Activated CD8-positive, alpha-beta memory T cell treated with anti-CD3 and anti-CD28 coated beads, Interleukin-2, amount 10 ng/mL, durations not matched to agents 7 days and 5 days (primary cell): ENCODE results near the gene XPA. TPM values are rescaled to one million over a fixed set of nuclear protein-coding genes. Genes with fewer than 3 reads are reported as not detected.
"Not testable (repeated sequence)": the region's sequence is repeated elsewhere in the genome, so short reads cannot be mapped to it uniquely, and the experiment has no call there.

Source experiments
- ATAC-seq: fragments of 150-1000 bp; cut with Tn5 transposase; one replicate; pipeline ENCODE4 v1.10.0; 2021; ENCODE audit warnings: moderate library complexity
- CTCF ChIA-PET: fragments of 350-600 bp; sonication (Branson Sonifier 250); formaldehyde crosslinking; loops from one replicate; lab custom pipeline; 2021; ENCODE audit warnings: antibody characterized with exemption; lab: Charles Lee
- DNase-seq: peaks from one replicate; pipeline ENCODE4 v3.0.0-alpha.2; 2020
- H3K27ac Mint-ChIP-seq: one replicate; pipeline ENCODE4 v1.8.0; 2021; ENCODE audit warnings: mild to moderate bottlenecking, mixed read lengths
- H3K27me3 Mint-ChIP-seq: one replicate; pipeline ENCODE4 v1.8.0; 2021; ENCODE audit warnings: mixed read lengths
- H3K36me3 Mint-ChIP-seq: one replicate; pipeline ENCODE4 v1.8.0; 2021; ENCODE audit warnings: mild to moderate bottlenecking, mixed read lengths
- H3K4me1 Mint-ChIP-seq: one replicate; pipeline ENCODE4 v1.8.0; 2021; ENCODE audit warnings: mixed read lengths
- H3K4me3 Mint-ChIP-seq: one replicate; pipeline ENCODE4 v1.8.0; 2021; ENCODE audit warnings: mild to moderate bottlenecking, moderate library complexity, mixed read lengths
- H3K9me3 Mint-ChIP-seq: one replicate; pipeline ENCODE4 v1.8.0; 2022; ENCODE audit warnings: low read depth, mixed read lengths
- total RNA-seq, 2 experiments: library from RNA; stranded (reverse); gene quantifications; one replicate each; pipeline ENCODE4 v1.2.3, GENCODE V29; 2021

Gene XPA
- 10 to 100 TPM in 1 of 2 experiments, 1 to 10 TPM in 1; 7.8 to 11.8 TPM for total RNA-seq

DNA sequence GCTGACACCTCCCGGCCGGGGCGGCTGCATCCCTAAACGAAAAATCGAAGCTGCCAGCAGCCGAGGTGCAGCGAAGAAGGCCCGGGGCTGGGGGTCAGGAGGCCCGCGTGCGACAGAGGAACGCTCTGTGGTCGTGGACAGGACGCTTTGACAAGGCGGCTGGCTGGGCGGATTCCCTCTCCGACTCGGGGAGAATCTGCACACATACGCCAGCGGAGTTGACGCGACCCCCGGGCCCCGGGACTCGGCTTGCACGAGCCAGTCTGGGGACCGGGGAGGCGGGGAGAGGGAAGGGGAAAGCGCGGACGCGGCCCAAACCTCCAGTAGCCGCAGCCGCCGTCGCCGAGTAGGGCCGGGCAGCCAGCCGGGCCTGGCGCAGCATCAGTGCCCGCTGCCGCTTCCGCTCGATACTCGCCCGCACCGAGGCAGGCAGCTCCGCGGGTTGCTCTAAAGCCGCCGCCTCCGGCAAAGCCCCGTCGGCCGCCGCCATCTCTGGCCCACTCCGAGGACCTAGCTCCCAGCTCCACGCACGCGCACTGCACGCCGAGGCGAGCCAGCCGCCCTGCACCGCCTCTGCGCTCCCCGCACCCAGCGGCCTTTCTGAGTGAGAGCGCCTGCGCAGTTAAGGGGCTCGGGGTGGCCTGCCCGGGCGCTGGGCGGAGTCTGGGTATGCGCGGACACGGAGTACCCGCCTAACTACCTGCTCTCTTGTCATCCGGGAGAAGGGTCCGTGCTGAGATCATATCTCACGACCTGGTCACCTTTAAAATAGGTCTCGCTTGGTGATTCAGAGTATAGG lies at the start of gene XPA:
Gene XPA (minus strand): TSS at position 538 of the 799 bp plus-strand sequence. CDS start 48 bp downstream, at position 490.
- Mint-ChIP-seq H3K9me3 (no peaks in the 10 kb centered on the region), H3K4me3 (peak within 1 kb of the TSS; percentile 86), H3K36me3 (peaks cover 15% of the 10 kb centered on the region), H3K27me3 (peaks cover 3% of the 10 kb centered on the region), H3K4me1 (peaks cover 48% of the 10 kb centered on the region), H3K27ac (peak within 1 kb of the TSS; percentile 93)
- DNase-seq (peak; percentile 98), ATAC-seq (peak; percentile 96)
- CTCF ChIA-PET, result interaction anchor here (0.9 to 2.1 kb wide), 9 partner anchors 9 to 205 kb away, joined by 3 to 7 read pairs (median 4); partner anchors contain the start of genes NCBP1 and TSTD2

DNA sequence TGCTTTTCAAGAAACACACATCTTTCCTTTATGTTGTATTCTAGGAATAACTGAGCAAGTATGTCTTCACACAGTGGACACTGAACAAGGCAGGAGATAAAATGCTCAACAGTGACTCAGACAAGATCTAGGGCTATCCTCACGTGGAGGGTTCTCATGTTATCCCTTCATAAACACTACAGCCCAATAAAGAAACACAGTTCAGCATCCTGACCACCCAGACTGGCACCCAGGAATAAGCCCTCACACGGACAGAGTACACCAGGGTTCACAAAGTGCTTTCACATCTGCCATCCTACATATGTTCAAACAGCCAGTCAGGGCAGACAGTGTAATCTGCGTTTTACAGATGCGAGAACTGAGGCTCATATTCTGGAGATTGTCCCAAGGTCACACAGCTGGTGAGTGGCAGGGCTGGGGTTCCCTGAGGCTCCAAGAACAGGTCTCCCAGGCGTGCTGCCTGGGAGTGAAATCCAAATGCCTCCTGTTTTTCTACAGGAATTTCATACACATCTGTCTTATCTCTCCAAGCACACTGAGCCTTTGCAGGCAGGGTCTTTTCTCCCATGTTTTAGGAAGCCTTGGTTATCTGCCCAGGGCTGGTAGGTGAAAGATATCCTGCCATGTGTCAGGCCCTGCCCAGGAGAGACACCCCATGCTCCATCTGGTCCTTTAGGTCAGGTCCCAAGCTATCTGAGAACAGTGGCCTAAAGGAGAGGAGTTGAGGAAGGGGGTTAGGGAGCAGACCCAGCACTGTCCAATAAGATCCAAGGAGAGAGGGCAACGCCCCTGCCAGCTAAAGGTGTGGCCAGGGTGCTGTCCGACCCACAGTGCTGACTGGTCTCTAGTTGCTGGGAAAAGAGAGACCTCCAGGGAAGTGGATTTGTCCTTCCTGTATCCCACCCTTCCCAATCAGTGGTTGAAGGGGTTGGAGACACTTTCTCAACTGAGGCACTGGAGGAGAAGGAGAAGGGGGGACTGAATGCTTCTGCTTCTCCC lies 47.9 kb upstream of the XPA start:
- Mint-ChIP-seq H3K36me3 (no peaks in the 10 kb centered on the region), H3K4me1 (peaks cover 3% of the 10 kb centered on the region), H3K4me3 (no peak overlapping the region), H3K9me3 (no peaks in the 10 kb centered on the region), H3K27ac (no peak overlapping the region), H3K27me3 (peaks cover 62% of the 10 kb centered on the region)
- ATAC-seq (no peak), DNase-seq (no peak)
- CTCF ChIA-PET, result no interaction called here

DNA sequence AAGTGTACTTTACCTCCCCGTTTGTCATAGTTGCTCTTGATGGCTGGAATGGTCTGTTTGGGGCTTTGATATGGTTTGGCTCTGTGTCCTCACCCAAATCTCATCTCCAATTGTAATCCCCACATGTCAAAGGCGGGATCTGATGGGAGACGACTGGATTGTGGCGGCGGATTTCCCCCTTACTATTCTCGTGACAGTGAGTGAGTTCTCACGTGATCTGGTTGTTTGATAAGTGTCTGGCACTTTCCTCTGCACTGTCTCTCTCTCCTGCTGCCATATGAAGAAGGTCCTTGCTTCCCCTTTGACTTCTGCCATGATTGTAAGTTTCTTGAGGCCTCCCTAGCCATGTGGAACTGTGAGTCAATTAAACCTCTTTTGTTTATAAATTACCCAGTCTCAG lies 46.9 kb upstream of the XPA start:
- H3K4me1 Mint-ChIP-seq, DNase-seq, H3K27ac Mint-ChIP-seq, H3K4me3 Mint-ChIP-seq, CTCF ChIA-PET, H3K36me3 Mint-ChIP-seq, H3K9me3 Mint-ChIP-seq, ATAC-seq: not testable (repeated sequence)
- peaks cover 72% of the 10 kb centered on the region for H3K27me3 Mint-ChIP-seq

DNA sequence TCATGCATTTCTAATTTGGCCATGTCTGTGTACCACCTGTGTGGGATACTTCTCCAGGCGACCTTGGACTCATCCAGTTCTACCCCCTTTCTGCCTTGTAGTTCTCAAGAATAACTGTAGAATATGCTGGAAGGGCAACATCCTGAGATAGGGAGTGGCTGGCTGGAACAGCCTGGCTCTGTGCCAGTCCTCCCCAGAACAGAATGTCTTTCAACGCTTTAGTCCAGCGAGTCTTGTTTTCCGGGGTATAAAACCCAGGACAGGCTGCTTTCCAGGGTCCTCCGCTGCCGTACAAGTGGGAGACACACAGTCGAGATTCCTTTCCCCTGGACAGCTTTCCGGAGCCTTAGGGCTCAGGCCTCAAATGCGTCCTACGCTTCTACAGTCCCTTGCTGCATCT lies 45.4 kb upstream of the XPA start:
- no peak overlapping the region for H3K4me3 Mint-ChIP-seq
- ATAC-seq (no peak), DNase-seq (no peak)
- H3K9me3 Mint-ChIP-seq, result no peaks in the 10 kb centered on the region
- H3K27ac Mint-ChIP-seq, result no peak overlapping the region
- peaks cover 3% of the 10 kb centered on the region for H3K4me1 Mint-ChIP-seq
- CTCF ChIA-PET, result no interaction called here
- no peaks in the 10 kb centered on the region for H3K36me3 Mint-ChIP-seq
- H3K27me3 Mint-ChIP-seq, result peaks cover 73% of the 10 kb centered on the region

DNA sequence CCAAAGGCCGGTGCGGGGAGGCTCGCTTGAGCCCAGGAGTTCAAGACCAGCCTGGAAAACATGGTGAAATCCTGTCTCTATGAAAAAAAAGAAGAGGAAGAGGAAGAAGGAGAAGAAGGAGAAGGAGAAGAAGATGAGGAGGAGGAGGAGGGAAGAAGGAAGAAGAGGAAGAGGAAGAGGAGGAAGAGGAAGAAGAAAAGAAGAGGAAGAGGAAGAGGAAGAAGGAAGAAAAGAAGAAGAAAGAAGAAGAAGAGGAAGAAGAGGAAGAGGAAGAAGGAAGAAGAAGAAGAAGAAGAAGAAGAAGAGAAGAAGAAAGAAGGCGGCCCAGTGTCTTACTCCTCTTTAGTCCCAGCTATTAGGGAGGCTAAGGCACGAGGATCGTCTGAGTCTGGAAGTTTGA lies 44.8 kb upstream of the XPA start:
- no peak overlapping the region for H3K4me3 Mint-ChIP-seq
- no peaks in the 10 kb centered on the region for H3K36me3 Mint-ChIP-seq
- H3K9me3 Mint-ChIP-seq, result no peaks in the 10 kb centered on the region
- peaks cover 71% of the 10 kb centered on the region for H3K27me3 Mint-ChIP-seq
- DNase-seq, result no peak
- peaks cover 3% of the 10 kb centered on the region for H3K4me1 Mint-ChIP-seq
- no peak for ATAC-seq
- CTCF ChIA-PET, result no interaction called here
- no peak overlapping the region for H3K27ac Mint-ChIP-seq

DNA sequence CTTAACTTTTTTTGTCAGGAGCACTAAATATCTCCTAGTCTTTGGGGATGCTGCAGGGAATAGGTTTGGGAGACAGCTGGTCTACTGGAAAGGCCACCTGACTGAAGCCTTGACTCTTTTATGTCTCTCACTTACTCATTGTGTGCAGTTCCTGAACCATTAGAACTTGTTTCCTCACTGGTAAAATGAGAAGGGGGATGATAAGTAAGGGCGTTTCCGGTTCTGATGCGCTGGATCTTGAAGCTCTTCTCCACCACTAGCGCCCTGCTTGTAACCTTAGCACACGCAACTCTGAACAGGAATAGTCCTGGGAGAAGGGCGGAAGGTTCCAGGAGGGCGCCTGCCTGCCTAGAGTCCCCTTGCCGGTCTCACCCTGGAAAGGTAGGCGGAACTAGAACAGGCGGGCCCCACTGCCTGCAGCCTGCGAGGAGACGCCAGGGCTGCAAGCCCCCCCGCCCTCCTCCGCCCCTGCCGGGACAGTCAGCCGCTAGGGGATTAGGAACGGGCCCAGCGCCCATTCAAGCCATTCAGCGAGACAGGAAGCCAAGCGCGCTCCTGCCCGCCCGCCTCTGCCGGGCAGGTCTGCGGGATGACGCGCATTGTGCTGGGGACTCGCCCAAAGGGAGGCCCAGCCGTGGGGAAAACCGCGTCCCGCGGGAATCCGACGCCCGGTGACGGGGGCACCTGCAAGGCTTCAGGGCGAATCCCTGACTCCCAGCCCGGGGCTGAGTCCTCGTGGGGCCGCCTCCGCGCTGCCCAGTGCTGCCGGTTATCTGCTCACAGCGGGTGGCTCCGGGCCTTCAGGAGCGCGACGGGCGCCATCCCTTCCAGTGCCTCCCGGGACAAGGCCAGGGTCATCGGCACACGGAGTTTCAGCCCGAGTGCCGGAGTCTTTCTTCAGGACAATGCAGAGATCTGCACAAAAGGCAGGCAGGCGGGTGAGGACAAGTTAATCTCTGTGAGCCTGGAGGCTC lies 44.0 kb upstream of the XPA start:
- CTCF ChIA-PET, result no interaction called here
- Mint-ChIP-seq H3K27me3 (peaks cover 67% of the 10 kb centered on the region), H3K4me1 (peaks cover 3% of the 10 kb centered on the region), H3K36me3 (no peaks in the 10 kb centered on the region), H3K4me3 (no peak overlapping the region), H3K27ac (no peak overlapping the region), H3K9me3 (no peaks in the 10 kb centered on the region)
- ATAC-seq, result peak; percentile 65
- peak; percentile 42 for DNase-seq

DNA sequence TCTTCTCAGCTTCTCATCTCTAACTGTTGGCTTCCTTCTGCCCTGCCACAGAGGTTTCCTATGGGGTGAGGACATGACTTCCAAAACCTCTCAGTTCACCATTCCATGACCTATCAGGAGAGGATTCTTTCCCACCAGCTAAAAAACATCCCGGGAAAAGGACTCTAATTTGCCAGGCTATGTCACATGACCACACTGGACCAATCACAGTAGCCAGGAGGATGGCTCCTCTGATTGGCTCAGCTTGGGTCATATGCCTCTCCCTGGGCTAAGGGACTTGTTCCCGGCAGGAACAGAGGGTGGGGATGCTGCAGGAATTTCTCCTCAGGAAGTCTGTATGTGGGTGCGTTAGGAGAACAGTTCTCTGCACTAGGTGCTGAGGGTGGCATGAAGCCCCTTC lies 40.3 kb upstream of the XPA start:
- Mint-ChIP-seq H3K9me3 (no peaks in the 10 kb centered on the region), H3K36me3 (no peaks in the 10 kb centered on the region), H3K4me1 (peaks cover 3% of the 10 kb centered on the region), H3K4me3 (no peak overlapping the region), H3K27me3 (peaks cover 37% of the 10 kb centered on the region), H3K27ac (no peak overlapping the region)
- CTCF ChIA-PET, result interaction anchor here (1.1 to 2.0 kb wide), 2 partner anchors 13 to 153 kb away, joined by 3 to 7 read pairs; no protein-coding TSS in a partner anchor
- ATAC-seq (no peak), DNase-seq (no peak)

DNA sequence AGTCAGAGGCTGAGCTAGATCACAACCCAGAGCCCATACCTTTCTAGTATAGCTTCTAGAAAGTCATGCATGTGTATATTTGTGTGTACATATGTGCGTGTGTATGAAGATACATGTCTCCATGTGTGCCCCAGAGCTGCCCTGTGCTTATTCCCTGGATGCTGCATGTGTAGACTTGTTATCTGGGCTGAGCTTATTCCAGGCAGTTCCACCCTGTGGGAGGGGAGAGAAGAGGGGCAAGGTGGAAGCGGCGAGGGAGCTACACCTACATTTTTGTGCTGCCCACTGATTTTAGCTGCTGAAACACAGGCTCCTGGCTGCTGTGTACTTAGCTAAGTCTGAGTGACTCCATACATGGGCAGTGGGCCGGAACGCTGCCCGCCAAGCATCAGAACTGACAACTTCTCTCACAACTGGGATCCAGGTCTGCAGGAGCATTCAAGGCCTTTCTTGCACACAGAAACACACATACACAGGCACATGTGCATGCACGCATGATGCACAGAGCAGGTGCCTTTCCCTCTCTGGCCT lies 38.0 kb upstream of the XPA start:
- ATAC-seq (no peak), DNase-seq (no peak)
- H3K36me3 Mint-ChIP-seq, result no peaks in the 10 kb centered on the region
- no peak overlapping the region for H3K27ac Mint-ChIP-seq
- H3K4me1 Mint-ChIP-seq, result no peaks in the 10 kb centered on the region
- CTCF ChIA-PET, result interaction anchor here (1.3 kb wide), 1 partner anchor 165 kb away, joined by 3 read pairs; no protein-coding TSS in a partner anchor
- no peak overlapping the region for H3K4me3 Mint-ChIP-seq
- H3K27me3 Mint-ChIP-seq, result peaks cover 18% of the 10 kb centered on the region
- H3K9me3 Mint-ChIP-seq, result no peaks in the 10 kb centered on the region

DNA sequence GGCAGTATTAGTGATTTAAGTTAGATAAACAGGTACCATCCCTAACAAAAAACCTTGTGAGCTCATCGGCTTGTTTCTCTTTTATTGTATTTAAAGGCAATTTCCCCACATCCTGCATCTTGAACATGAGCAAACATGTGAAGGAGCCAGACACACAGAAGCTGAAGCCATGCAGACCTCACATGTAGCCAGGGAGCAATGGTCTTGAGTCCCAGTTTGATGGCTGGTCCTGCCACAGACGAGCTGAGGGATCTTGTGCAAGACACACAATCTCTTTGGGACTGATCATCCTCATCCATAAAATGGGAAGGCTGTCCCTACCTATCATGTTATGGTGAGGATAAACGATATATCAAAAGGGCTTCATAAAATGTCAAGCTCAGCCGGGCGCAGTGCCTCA lies 29.6 kb upstream of the XPA start:
- DNase-seq (no peak), ATAC-seq (no peak)
- Mint-ChIP-seq H3K27me3 (peaks cover 34% of the 10 kb centered on the region), H3K4me1 (no peaks in the 10 kb centered on the region), H3K4me3 (no peak overlapping the region), H3K36me3 (no peaks in the 10 kb centered on the region), H3K9me3 (no peaks in the 10 kb centered on the region), H3K27ac (no peak overlapping the region)
- CTCF ChIA-PET, result interaction anchor here (1.1 kb wide), 1 partner anchor 38 kb away, joined by 3 read pairs; no protein-coding TSS in a partner anchor

DNA sequence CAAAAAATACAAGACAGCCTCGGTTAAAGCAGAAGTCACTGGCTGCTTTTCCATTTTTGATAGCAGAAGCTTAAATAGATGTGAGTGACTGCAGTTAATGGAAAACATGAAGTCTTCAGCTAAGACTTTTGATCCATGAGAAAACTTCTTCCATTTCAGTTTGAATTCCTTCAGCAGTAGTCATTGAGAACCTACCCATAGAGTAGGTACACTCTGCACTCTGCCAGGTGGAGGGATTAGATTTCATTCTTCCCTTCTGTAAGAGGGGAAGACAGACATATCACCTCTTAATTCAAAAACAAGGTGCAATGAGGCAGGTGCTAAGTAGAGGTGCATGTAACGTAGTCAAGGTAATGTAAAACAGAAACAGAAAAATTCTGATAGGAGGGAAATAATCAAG lies 26.7 kb upstream of the XPA start:
- H3K4me1 Mint-ChIP-seq, result no peaks in the 10 kb centered on the region
- ATAC-seq, result no peak
- peaks cover 3% of the 10 kb centered on the region for H3K9me3 Mint-ChIP-seq
- H3K4me3 Mint-ChIP-seq, result no peak overlapping the region
- peaks cover 39% of the 10 kb centered on the region for H3K27me3 Mint-ChIP-seq
- CTCF ChIA-PET, result interaction anchor here (0.9 kb wide), 1 partner anchor 18 kb away, joined by 3 read pairs; no protein-coding TSS in a partner anchor
- no peak for DNase-seq
- no peak overlapping the region for H3K27ac Mint-ChIP-seq
- no peaks in the 10 kb centered on the region for H3K36me3 Mint-ChIP-seq

DNA sequence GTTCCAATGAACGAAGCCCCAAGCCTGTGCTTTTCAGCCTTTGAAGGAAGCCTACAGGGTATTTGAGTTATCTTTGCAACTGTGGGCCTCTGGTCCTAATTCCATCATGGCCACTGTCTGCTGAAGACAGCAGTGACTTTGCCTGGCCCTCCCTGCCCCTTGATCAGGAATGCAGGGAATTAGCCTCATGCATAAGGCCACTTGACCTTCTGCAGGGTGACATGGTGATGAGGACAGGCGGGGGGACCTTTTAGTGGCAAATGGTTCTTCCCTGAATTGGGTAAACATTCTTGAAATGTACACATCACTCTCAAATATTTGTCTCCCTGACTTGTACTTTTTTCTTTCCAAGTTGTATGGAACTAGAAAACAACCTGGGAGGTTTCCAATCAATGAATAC lies 25.2 kb upstream of the XPA start:
- Mint-ChIP-seq H3K9me3 (peaks cover 3% of the 10 kb centered on the region), H3K27ac (no peak overlapping the region), H3K4me1 (no peaks in the 10 kb centered on the region), H3K27me3 (peaks cover 36% of the 10 kb centered on the region), H3K36me3 (no peaks in the 10 kb centered on the region), H3K4me3 (no peak overlapping the region)
- CTCF ChIA-PET, result no interaction called here
- DNase-seq (no peak), ATAC-seq (no peak)

DNA sequence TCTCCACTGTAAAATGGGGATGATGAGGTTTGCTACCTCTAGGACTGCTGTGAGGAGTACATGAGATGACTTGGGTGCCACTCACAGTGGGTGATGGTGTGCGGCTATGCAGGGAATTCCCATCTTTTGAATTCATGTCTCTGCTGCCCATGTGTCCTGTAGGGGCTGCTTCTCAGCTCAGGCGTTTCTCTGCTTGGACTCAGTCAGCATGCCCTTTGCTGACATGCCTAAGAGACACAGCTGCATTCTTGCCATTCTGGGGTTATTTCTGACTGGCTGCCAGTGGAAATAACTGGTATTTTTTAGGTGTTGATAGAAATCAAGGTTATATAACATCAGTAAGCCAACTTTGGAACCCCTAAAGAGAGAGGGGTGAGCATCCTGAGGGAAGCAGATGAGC lies 24.3 kb upstream of the XPA start:
- Mint-ChIP-seq H3K27ac (no peak overlapping the region), H3K4me1 (no peaks in the 10 kb centered on the region), H3K27me3 (peaks cover 36% of the 10 kb centered on the region), H3K9me3 (peaks cover 3% of the 10 kb centered on the region), H3K4me3 (no peak overlapping the region), H3K36me3 (no peaks in the 10 kb centered on the region)
- DNase-seq (no peak), ATAC-seq (no peak)
- CTCF ChIA-PET, result no interaction called here
